Tibial nerve (tissue), 4 donors: Measurements from ENCODE around the gene LRWD1.

Source experiments
- EP300 ChIP-seq, 2 donors: sonication (generic); formaldehyde crosslinking; IDR thresholded peaks; one replicate each; pipeline ENCODE4 v1.6.1; 2017; ENCODE audit warnings: antibody characterized with exemption in 2 of 2, mild to moderate bottlenecking in 1 of 2
- POLR2A ChIP-seq, 2 donors: fragments of 450-650 bp; IDR thresholded peaks; one replicate each; pipeline ENCODE4 v1.6.1; 2017; ENCODE audit warnings: antibody characterized with exemption in 2 of 2, mild to moderate bottlenecking in 2 of 2, moderate library complexity in 2 of 2
- TF ChIP-seq, protein P1 (sequence below), 5 experiments: fragments of 200-600 bp in 3 of 5; fragments of 450-650 bp in 2 of 5; sonication (generic) in 3 of 5; IDR thresholded peaks; one replicate each; pipeline ENCODE4 v1.5.1; 2016 to 2019; ENCODE audit warnings: antibody characterized with exemption in 5 of 5, mild to moderate bottlenecking in 3 of 5, moderate library complexity in 2 of 5

DNA sequence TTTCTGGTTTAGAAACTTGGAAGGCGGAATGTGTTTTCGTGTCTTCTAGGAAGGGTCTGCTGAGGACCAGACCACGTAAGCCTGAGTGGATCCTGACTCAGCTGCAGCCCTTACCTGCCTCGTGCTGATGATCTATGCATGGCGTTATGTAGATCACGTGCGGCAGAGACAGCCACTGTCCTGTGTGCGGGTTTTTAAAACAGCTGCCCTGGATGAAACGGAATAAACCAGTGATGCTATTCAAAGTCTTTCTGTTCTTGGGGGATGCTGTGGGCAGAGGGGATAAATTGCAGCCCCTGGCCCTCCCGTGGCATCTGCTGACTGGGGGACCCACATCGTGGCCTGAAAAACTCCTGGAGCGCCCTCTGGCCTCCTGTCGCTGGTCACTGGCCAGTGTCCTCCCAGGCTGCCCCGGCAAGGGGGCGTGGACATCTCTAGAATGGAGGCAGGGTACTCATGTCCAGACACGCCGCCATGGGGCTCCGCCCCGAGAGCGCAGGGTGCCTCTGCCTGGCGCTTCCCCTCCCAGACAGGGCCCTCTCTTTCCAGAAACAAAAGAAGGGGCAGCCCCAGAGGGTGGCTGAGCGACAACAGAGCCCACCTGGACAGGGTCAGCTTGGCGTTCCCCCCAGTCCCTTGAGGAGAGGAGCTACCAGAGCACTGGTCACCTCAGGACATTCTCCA lies 13.3 kb upstream of the LRWD1 start:
- TF ChIP-seq, protein P1, sequence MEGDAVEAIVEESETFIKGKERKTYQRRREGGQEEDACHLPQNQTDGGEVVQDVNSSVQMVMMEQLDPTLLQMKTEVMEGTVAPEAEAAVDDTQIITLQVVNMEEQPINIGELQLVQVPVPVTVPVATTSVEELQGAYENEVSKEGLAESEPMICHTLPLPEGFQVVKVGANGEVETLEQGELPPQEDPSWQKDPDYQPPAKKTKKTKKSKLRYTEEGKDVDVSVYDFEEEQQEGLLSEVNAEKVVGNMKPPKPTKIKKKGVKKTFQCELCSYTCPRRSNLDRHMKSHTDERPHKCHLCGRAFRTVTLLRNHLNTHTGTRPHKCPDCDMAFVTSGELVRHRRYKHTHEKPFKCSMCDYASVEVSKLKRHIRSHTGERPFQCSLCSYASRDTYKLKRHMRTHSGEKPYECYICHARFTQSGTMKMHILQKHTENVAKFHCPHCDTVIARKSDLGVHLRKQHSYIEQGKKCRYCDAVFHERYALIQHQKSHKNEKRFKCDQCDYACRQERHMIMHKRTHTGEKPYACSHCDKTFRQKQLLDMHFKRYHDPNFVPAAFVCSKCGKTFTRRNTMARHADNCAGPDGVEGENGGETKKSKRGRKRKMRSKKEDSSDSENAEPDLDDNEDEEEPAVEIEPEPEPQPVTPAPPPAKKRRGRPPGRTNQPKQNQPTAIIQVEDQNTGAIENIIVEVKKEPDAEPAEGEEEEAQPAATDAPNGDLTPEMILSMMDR (IDR thresholded peaks at IDR 0.05) = no peak
- TF ChIP-seq EP300 (IDR thresholded peaks at IDR 0.05) = no peak
- no peak for TF ChIP-seq POLR2A (IDR thresholded peaks at IDR 0.05)
